Measurements from ENCODE around the gene RAB28.

GRCh38 chr4:13492747-13493146 is 8.6 kb upstream of the RAB28 start:
- TF ChIP-seq, protein P1, sequence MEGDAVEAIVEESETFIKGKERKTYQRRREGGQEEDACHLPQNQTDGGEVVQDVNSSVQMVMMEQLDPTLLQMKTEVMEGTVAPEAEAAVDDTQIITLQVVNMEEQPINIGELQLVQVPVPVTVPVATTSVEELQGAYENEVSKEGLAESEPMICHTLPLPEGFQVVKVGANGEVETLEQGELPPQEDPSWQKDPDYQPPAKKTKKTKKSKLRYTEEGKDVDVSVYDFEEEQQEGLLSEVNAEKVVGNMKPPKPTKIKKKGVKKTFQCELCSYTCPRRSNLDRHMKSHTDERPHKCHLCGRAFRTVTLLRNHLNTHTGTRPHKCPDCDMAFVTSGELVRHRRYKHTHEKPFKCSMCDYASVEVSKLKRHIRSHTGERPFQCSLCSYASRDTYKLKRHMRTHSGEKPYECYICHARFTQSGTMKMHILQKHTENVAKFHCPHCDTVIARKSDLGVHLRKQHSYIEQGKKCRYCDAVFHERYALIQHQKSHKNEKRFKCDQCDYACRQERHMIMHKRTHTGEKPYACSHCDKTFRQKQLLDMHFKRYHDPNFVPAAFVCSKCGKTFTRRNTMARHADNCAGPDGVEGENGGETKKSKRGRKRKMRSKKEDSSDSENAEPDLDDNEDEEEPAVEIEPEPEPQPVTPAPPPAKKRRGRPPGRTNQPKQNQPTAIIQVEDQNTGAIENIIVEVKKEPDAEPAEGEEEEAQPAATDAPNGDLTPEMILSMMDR (IDR thresholded peaks at IDR 0.05) = no peak
- TF ChIP-seq EP300 (IDR thresholded peaks at IDR 0.05) (no peak), POLR2A (IDR thresholded peaks at IDR 0.05) (no peak)

All from upper lobe of left lung (tissue), 4 donors.